Testis (tissue), 2 donors: Measurements from ENCODE around the gene CEACAM18.

Source experiments
- CTCF ChIP-seq, 3 experiments: fragments of 450-650 bp in 2 of 3; fragments of 200-600 bp in 1 of 3; sonication (generic) in 1 of 3; IDR thresholded peaks; one replicate each; pipeline ENCODE4 v1.5.1; 2016 to 2019; ENCODE audit warnings: antibody characterized with exemption in 3 of 3, mild to moderate bottlenecking in 2 of 3, moderate library complexity in 1 of 3
- POLR2A ChIP-seq: fragments of 450-650 bp; IDR thresholded peaks from one replicate; pipeline ENCODE4 v1.6.1; 2017; ENCODE audit warnings: antibody characterized with exemption, mild to moderate bottlenecking, moderate library complexity

- no peak for TF ChIP-seq CTCF (IDR thresholded peaks at IDR 0.05)
- TF ChIP-seq POLR2A, result no peak
Observed at GRCh38 chr19:51513968-51514367, 35.6 kb downstream of the CEACAM18 start.
